ENCODE measurements around the gene ATP8A2. TPM values are rescaled to one million over a fixed set of nuclear protein-coding genes. Genes with fewer than 3 reads are reported as not detected.

ATP8A2 gene
- total RNA-seq, 1 donor from 2014 or later, result 1.9 TPM

DNA sequence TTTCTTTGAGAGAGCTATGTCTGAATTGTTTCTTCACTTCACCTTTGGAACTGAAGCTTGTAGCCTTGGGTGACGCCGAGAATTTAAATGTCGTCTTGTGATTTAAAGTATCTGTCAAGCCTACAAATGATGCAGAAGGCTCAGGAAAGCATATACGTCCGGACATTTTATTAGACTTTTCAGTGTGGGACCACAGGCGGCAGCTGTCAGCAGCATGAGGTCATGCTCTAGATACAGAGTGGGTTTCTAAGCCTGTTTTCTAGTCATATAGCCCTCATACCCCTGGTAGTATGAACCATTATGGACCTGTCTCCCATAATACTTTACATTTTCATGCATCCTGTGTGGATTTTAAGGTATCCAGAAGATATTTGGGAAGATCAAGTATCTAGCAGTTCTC lies 212.3 kb downstream of the ATP8A2 start:
- no peaks in the 10 kb centered on the region for H3K36me3 Mint-ChIP-seq (ENCODE audit: low read depth)
- H3K4me3 Mint-ChIP-seq (ENCODE audit: unreplicated experiment), result no peak overlapping the region
- H3K9me3 Mint-ChIP-seq (ENCODE audit: low read depth), result no peaks in the 10 kb centered on the region
- no peak for TF ChIP-seq CTCF (IDR thresholded peaks at IDR 0.05)
- H3K27ac Mint-ChIP-seq (ENCODE audit: unreplicated experiment), result no peak overlapping the region
- H3K4me1 Mint-ChIP-seq (ENCODE audit: low read depth), result peaks cover 4% of the 10 kb centered on the region
- DNase-seq (ENCODE audit: low spot score), result no peak
- H3K27me3 Mint-ChIP-seq (ENCODE audit: low read depth), result no peaks in the 10 kb centered on the region

DNA sequence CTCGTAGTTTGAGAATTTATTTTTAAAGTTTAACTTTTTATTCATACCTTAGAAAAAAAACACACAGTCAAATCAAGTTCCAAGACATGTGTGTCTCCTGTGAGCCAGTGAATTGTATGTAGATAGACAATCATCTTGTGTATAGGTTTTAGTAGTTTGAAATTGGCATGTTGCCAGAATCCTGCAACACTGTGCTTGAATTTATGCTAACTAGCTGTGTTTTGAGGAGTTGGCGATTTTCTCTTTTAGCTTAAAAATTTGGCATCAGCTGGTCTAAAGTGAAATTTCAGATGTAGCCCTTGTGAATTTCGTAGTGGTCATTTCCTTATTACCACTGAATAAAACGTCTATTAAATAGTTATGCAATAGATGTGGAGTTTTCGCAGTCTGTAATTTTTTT lies 213.2 kb downstream of the ATP8A2 start:
- Mint-ChIP-seq H3K36me3 (ENCODE audit: low read depth) (no peaks in the 10 kb centered on the region), H3K4me3 (ENCODE audit: unreplicated experiment) (no peak overlapping the region), H3K27me3 (ENCODE audit: low read depth) (no peaks in the 10 kb centered on the region), H3K27ac (ENCODE audit: unreplicated experiment) (no peak overlapping the region), H3K4me1 (ENCODE audit: low read depth) (no peaks in the 10 kb centered on the region), H3K9me3 (ENCODE audit: low read depth) (no peaks in the 10 kb centered on the region)
- no peak for DNase-seq (ENCODE audit: low spot score)
- no peak for TF ChIP-seq CTCF (IDR thresholded peaks at IDR 0.05)

- Mint-ChIP-seq H3K27ac (ENCODE audit: unreplicated experiment) (no peak overlapping the region), H3K4me3 (ENCODE audit: unreplicated experiment) (no peak overlapping the region), H3K36me3 (ENCODE audit: low read depth) (peaks cover 4% of the 10 kb centered on the region), H3K4me1 (ENCODE audit: low read depth) (no peaks in the 10 kb centered on the region), H3K9me3 (ENCODE audit: low read depth) (no peaks in the 10 kb centered on the region), H3K27me3 (ENCODE audit: low read depth) (no peaks in the 10 kb centered on the region)
- DNase-seq (ENCODE audit: low spot score), result no peak
- TF ChIP-seq CTCF (IDR thresholded peaks at IDR 0.05), result no peak
Measured at GRCh38 chr13:25587326-25587980, 215.7 kb downstream of the ATP8A2 start.

GRCh38 chr13:25588336-25589060 lies 216.7 kb downstream of the ATP8A2 start:
- no peak for TF ChIP-seq CTCF (IDR thresholded peaks at IDR 0.05)
- Mint-ChIP-seq H3K4me3 (ENCODE audit: unreplicated experiment) (no peak overlapping the region), H3K27ac (ENCODE audit: unreplicated experiment) (no peak overlapping the region), H3K9me3 (ENCODE audit: low read depth) (peaks cover 2% of the 10 kb centered on the region), H3K27me3 (ENCODE audit: low read depth) (no peaks in the 10 kb centered on the region), H3K4me1 (ENCODE audit: low read depth) (no peaks in the 10 kb centered on the region), H3K36me3 (ENCODE audit: low read depth) (peaks cover 4% of the 10 kb centered on the region)
- no peak for DNase-seq (ENCODE audit: low spot score)

DNA sequence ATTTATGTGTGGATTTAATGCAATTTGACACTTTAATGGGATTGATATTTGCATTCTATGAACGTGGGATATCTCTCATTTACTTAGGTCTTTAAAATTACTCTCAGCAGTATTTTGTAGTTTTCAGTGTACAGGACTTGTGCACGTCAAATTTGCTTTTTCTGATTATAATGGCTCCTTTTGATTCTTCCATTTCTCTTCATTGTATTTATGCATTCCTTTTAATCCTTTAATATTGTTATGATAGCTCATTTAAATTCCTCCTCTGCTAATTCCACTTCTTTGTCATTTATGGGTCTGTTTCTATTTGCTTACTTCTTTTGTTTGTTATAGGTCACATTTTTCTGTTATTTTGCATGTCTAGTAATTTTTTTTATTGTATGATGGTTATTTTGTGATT lies 226.6 kb downstream of the ATP8A2 start:
- TF ChIP-seq CTCF (IDR thresholded peaks at IDR 0.05), result no peak
- Mint-ChIP-seq H3K27me3 (ENCODE audit: low read depth) (no peaks in the 10 kb centered on the region), H3K4me1 (ENCODE audit: low read depth) (peaks cover 4% of the 10 kb centered on the region), H3K4me3 (ENCODE audit: unreplicated experiment) (no peak overlapping the region), H3K36me3 (ENCODE audit: low read depth) (no peaks in the 10 kb centered on the region), H3K27ac (ENCODE audit: unreplicated experiment) (no peak overlapping the region), H3K9me3 (ENCODE audit: low read depth) (peaks cover 3% of the 10 kb centered on the region)
- DNase-seq (ENCODE audit: low spot score), result no peak

All from chondrocyte (in vitro differentiated cells).